K562 (cell line): Measurements from ENCODE around the gene MEIS2. TPM values are rescaled to one million over a fixed set of nuclear protein-coding genes. Genes with fewer than 3 reads are reported as not detected.

ENCODE experiments used
- ATAC-seq: fragments of 200-7000 bp; cut with Tn5 transposase; 3 replicates; pipeline ENCODE4 v1.9.1; 2020; ENCODE audit warnings: moderate library complexity
- BruUV-seq: library from RNA; stranded (reverse); fragments of 400-500 nt; replicated peaks from 2 replicates; lab custom pipeline; 2021; lab: Mats Ljungman, UMichigan
- CTCF ChIA-PET: fragments of 300-600 bp; formaldehyde crosslinking; extraction: SDS; loops from one replicate; lab custom pipeline; 2021; ENCODE audit warnings: low intra/inter-chr PET ratio; lab: Yijun Ruan, JAX
- POLR2A ChIA-PET: fragments of 300-600, 350-650 bp; sonication (Branson Sonifier 250); formaldehyde crosslinking; extraction: SDS; loops from one replicate; lab custom pipeline; 2021; ENCODE audit warnings: antibody characterized with exemption, inconsistent platforms; lab: Yijun Ruan, JAX
- DNase-seq, 4 experiments: peaks; one replicate each; pipeline versions ENCODE4 v3.0.0 to v3.0.0-alpha.2; 2011 to 2018; ENCODE audit warnings: low spot score in 3 of 4, mixed read lengths in 3 of 4; ENCODE audit errors: extremely low read depth in 1 of 4
- FAIRE-seq: peaks from 2 replicates; lab custom pipeline; 2011; peaks lifted over from hg19 to GRCh38; lab: Jason Lieb, UNC
- H2AFZ ChIP-seq: 2 replicates; pipeline ENCODE4 v1.6.0; 2011; ENCODE audit warnings: low read depth, low read length, control low read depth, inconsistent platforms
- H3K27ac ChIP-seq: fragments of 200-600 bp; 3 replicates; pipeline ENCODE4 v1.8.0; 2011; ENCODE audit warnings: low read depth, mild to moderate bottlenecking, control low read depth, inconsistent platforms, low read length, moderate library complexity, mixed read lengths; ENCODE audit errors: extremely low read depth
- H3K27me3 ChIP-seq, 2 experiments: fragments of 300-600 bp in 1 of 2; 2 replicates in 1 of 2; 3 replicates in 1 of 2; pipeline versions ENCODE4 v1.6.0 to v1.8.0; 2011; ENCODE audit warnings: inconsistent platforms in 2 of 2, low read length in 2 of 2, mild to moderate bottlenecking in 1 of 2, mixed read lengths in 1 of 2, moderate library complexity in 1 of 2; ENCODE audit not compliant: control insufficient read depth in 2 of 2, insufficient read depth in 2 of 2
- H3K36me3 ChIP-seq: fragments of 300-600 bp; 3 replicates; pipeline ENCODE4 v1.8.0; 2011; ENCODE audit warnings: mild to moderate bottlenecking, low read length, inconsistent platforms; ENCODE audit not compliant: control insufficient read depth, insufficient read depth
- H3K4me1 ChIP-seq, 2 experiments: fragments of 200-600 bp in 1 of 2; replicated peaks in 1 of 2; 2 replicates in 1 of 2; 3 replicates in 1 of 2; pipeline versions ENCODE4 v1.5.1 to v1.8.0; 2011; ENCODE audit warnings: inconsistent platforms in 2 of 2, low read length in 2 of 2, mild to moderate bottlenecking in 1 of 2, mixed read lengths in 1 of 2, moderate library complexity in 1 of 2; ENCODE audit not compliant: control insufficient read depth in 2 of 2, insufficient read depth in 2 of 2
- H3K4me2 ChIP-seq: 2 replicates; pipeline ENCODE4 v1.6.1; 2011; ENCODE audit warnings: low read length, control low read depth, inconsistent platforms, mixed read lengths; ENCODE audit not compliant: insufficient read depth
- H3K4me3 ChIP-seq: fragments of 200-600 bp; sonication (generic), shearing (Covaris generic); 2 replicates; pipeline ENCODE4 v1.5.1; 2016; ENCODE audit warnings: control low read depth, inconsistent platforms
- H3K79me2 ChIP-seq: fragments of 200-600 bp; 3 replicates; pipeline ENCODE4 v1.8.0; 2011; ENCODE audit warnings: low read length, inconsistent platforms; ENCODE audit not compliant: control insufficient read depth, insufficient read depth
- H3K9ac ChIP-seq, 2 experiments: 2 replicates each; pipeline versions ENCODE4 v1.6.0 to v1.6.1; 2011; ENCODE audit warnings: low read depth in 2 of 2, low read length in 2 of 2, control low read depth in 1 of 2, inconsistent platforms in 1 of 2, mild to moderate bottlenecking in 1 of 2, mixed read lengths in 1 of 2; ENCODE audit not compliant: insufficient read depth in 1 of 2
- H3K9me1 ChIP-seq: one replicate; pipeline ENCODE4 v1.6.0; 2011; ENCODE audit warnings: inconsistent platforms, mild to moderate bottlenecking, low read length, moderate library complexity; ENCODE audit not compliant: control insufficient read depth, insufficient read depth
- H3K9me3 ChIP-seq: replicated peaks from 2 replicates; pipeline ENCODE4 v1.5.1; 2011; ENCODE audit warnings: low read depth, low read length, inconsistent platforms; ENCODE audit not compliant: control insufficient read depth, insufficient read depth
- H4K20me1 ChIP-seq: replicated peaks from 2 replicates; pipeline ENCODE4 v1.6.1; 2011; ENCODE audit warnings: low read length, inconsistent platforms, mixed read lengths; ENCODE audit not compliant: control insufficient read depth, insufficient read depth
- HEY1 ChIP-seq: fragments of 250-450 bp; sonication (Bioruptor Pico); IDR thresholded peaks from 2 replicates; pipeline ENCODE4 v1.5.0; 2020; ENCODE audit warnings: mild to moderate bottlenecking, moderate library complexity, borderline replicate concordance
- HNRNPLL ChIP-seq: fragments of 200-400 bp; formaldehyde crosslinking; IDR thresholded peaks from 2 replicates; pipeline ENCODE4 v1.6.1; 2017; ENCODE audit warnings: low read length, low read depth, mild to moderate bottlenecking; ENCODE audit not compliant: poor library complexity, severe bottlenecking
- ILK ChIP-seq: fragments of 450-650 bp; IDR thresholded peaks from 2 replicates; pipeline ENCODE4 v1.6.1; 2016; ENCODE audit warnings: missing genetic modification characterization, low read depth, mild to moderate bottlenecking, missing compliant biosample characterization, moderate library complexity, borderline replicate concordance
- SNIP1 ChIP-seq: fragments of 450-650 bp; IDR thresholded peaks from 2 replicates; pipeline ENCODE4 v1.7.1; 2017; ENCODE audit warnings: low read depth, mild to moderate bottlenecking
- SRSF9 ChIP-seq: fragments of 200-400 bp; formaldehyde crosslinking; IDR thresholded peaks from 2 replicates; pipeline ENCODE4 v1.6.1; 2017; ENCODE audit warnings: low read depth, low read length, borderline replicate concordance
- VEZF1 ChIP-seq: fragments of 200-800 bp; sonication (Bioruptor generic); IDR thresholded peaks from 2 replicates; pipeline ENCODE4 v1.6.1; 2017; ENCODE audit warnings: missing genetic modification characterization, missing compliant biosample characterization
- ZBTB34 ChIP-seq: fragments of 250-450 bp; sonication (Bioruptor Pico); IDR thresholded peaks from 2 replicates; pipeline ENCODE4 v1.8.0; 2021; ENCODE audit warnings: mild to moderate bottlenecking, moderate library complexity
- ZNF785 ChIP-seq: fragments of 250-450 bp; sonication (Bioruptor Pico); IDR thresholded peaks from 2 replicates; pipeline ENCODE4 v1.4.0; 2020; ENCODE audit warnings: mild to moderate bottlenecking
- WGBS: fragments of 100-300 bp; shearing (Covaris generic); methylation state at CpG from one replicate; pipeline ENCODE4 v1.1.6; 2016; ENCODE audit warnings: low coverage, mixed read lengths; ENCODE audit not compliant: insufficient coverage; ENCODE audit errors: missing lambda C conversion rate; 5-methylcytosine and 5-hydroxymethylcytosine counted together
- in situ Hi-C: fragments of 300-500 bp; cut with MboI; formaldehyde crosslinking; loops from 4 replicates; pipeline ENCODE4 v1.15.0; 2018; ENCODE audit warnings: inconsistent platforms, mixed read lengths
- intact Hi-C: fragments of 100-400 bp; cut with micrococcal nuclease; formaldehyde crosslinking; loops from 2 replicates; pipeline ENCODE4 v1.14.2; 2022
- polyA plus RNA-seq, 8 experiments: library from polyadenylated mRNA; depleted of rRNA in 4 of 8; stranded (reverse) in 5 of 8; unstranded in 3 of 8; fragments of >200 nt; fragmentation: Nextera tagmentation in 2 of 8; fragmentation: Illumina TruSeq in 1 of 8; extraction: Ambion mirVana in 2 of 8; extraction: Trizol in 1 of 8; gene quantifications; 2 replicates each; pipeline versions ENCODE4 v1.2.1 to v1.2.3, GENCODE V29; 2011 to 2014; ENCODE audit warnings: inconsistent platforms in 1 of 8, missing spikeins in 1 of 8
- total RNA-seq, 7 experiments: library from RNA; depleted of rRNA in 6 of 7; stranded (reverse); fragments of >200 nt in 6 of 7; fragmentation: Illumina TruSeq in 2 of 7; extraction: Trizol in 2 of 7; gene quantifications; 2 replicates each; pipeline versions ENCODE4 v1.2.1 to v1.2.3, GENCODE V29; 2011 to 2021; ENCODE audit warnings: low replicate concordance in 1 of 7

MEIS2 gene
- total and polyA plus RNA-seq, 9 of the 15 experiments (the other 6 are each of a cell fraction or from before 2014, with no cell fraction given) = 7.5 to 64.2 (median 22.3) TPM

- Histone ChIP-seq H3K27me3 (no peaks in the 10 kb centered on the region), H2AFZ (no peak overlapping the region), H3K4me3 (no peak overlapping the region), H3K4me1 (no peaks in the 10 kb centered on the region), H3K4me2 (no peak overlapping the region), H3K36me3 (peaks cover 92% of the 10 kb centered on the region), H3K9ac (no peak overlapping the region), H3K9me1 (no peaks in the 10 kb centered on the region), H3K9me3 (no peaks in the 10 kb centered on the region), H4K20me1 (no peaks in the 10 kb centered on the region), H3K79me2 (peaks cover 42% of the 10 kb centered on the region), H3K27ac (no peak overlapping the region)
- FAIRE-seq (no peak), DNase-seq (no peak), ATAC-seq (no peak)
- no TSS peak for BruUV-seq
- in situ Hi-C loops (no loop called here), intact Hi-C loops (no loop called here)
- WGBS = 76% methylated on average over 3 of the region's 3 CpGs
- TF ChIP-seq ZBTB34 (CRISPR knock-in tag) (no peak), HNRNPLL (no peak), VEZF1 (CRISPR knock-in tag) (no peak), SNIP1 (no peak), HEY1 (CRISPR knock-in tag) (no peak), ZNF785 (CRISPR knock-in tag) (no peak), SRSF9 (no peak), ILK (tag) (no peak)
- POLR2A ChIA-PET = interaction anchor here (1.3 to 1.6 kb wide), 2 partner anchors 8 to 10 kb away, joined by 4 to 9 read pairs; no protein-coding TSS in a partner anchor
- CTCF ChIA-PET = no interaction called here
Measured at GRCh38 chr15:37086120-37086519, 14.2 kb downstream of the MEIS2 start.
